SU-DHL-6 (cell line): ENCODE results near the gene CDH13.

ENCODE experiments used
- H2AFZ ChIP-seq: fragments of 200-600 bp; sonication (generic); 2 replicates; pipeline ENCODE4 v1.6.1; 2014; ENCODE audit warnings: low read depth, mild to moderate bottlenecking, moderate library complexity, mixed read lengths, antibody characterized with exemption, low read length; ENCODE audit not compliant: severe bottlenecking
- H3F3A ChIP-seq: fragments of 200-600 bp; shearing (Covaris generic); 2 replicates; pipeline ENCODE4 v1.6.0; 2016; ENCODE audit warnings: antibody characterized with exemption, mild to moderate bottlenecking; ENCODE audit not compliant: insufficient read depth
- H3K27ac ChIP-seq: fragments of 200-600 bp; sonication (generic); 2 replicates; pipeline ENCODE4 v1.5.1; 2016; ENCODE audit warnings: low read depth, mild to moderate bottlenecking, low read length, moderate library complexity, mixed read lengths
- H3K27me3 ChIP-seq: fragments of 200-600 bp; sonication (generic), shearing (Covaris generic); 2 replicates; pipeline ENCODE4 v1.6.0; 2014; ENCODE audit warnings: mild to moderate bottlenecking, low read length
- H3K36me3 ChIP-seq: fragments of 200-600 bp; sonication (generic); 2 replicates; pipeline ENCODE4 v1.6.1; 2014; ENCODE audit warnings: mild to moderate bottlenecking, low read length, mixed read lengths
- H3K4me2 ChIP-seq: fragments of 300-600, 200-600 bp; shearing (Covaris generic), sonication (generic); 2 replicates; pipeline ENCODE4 v1.6.0; 2014; ENCODE audit warnings: low read length, low read depth, mild to moderate bottlenecking; ENCODE audit not compliant: poor library complexity, severe bottlenecking
- H3K4me3 ChIP-seq: fragments of 200-600 bp; sonication (generic); 2 replicates; pipeline ENCODE4 v1.5.1; 2014; ENCODE audit warnings: antibody characterized with exemption, low read length, mild to moderate bottlenecking, mixed read lengths; ENCODE audit not compliant: insufficient read depth, poor library complexity, severe bottlenecking
- H3K79me2 ChIP-seq: fragments of 200-600 bp; sonication (generic); 2 replicates; pipeline ENCODE4 v1.6.1; 2014; ENCODE audit warnings: mild to moderate bottlenecking, low read length, moderate library complexity; ENCODE audit not compliant: insufficient read depth
- H3K9ac ChIP-seq: fragments of 200-600 bp; sonication (generic); 2 replicates; pipeline ENCODE4 v1.7.0; 2014; ENCODE audit warnings: mild to moderate bottlenecking, low read length
- H3K9me2 ChIP-seq: fragments of 200-600 bp; sonication (generic); replicated peaks from 2 replicates; pipeline ENCODE4 v1.6.1; 2014; ENCODE audit warnings: low read length; ENCODE audit not compliant: insufficient read depth
- H3K9me3 ChIP-seq: fragments of 200-600 bp; sonication (generic); 2 replicates; pipeline ENCODE4 v1.6.1; 2014; ENCODE audit warnings: low read length, mixed read lengths; ENCODE audit not compliant: insufficient read depth
- H4K20me1 ChIP-seq: fragments of 200-600 bp; sonication (generic); 2 replicates; pipeline ENCODE4 v1.6.1; 2014; ENCODE audit warnings: low read depth, mild to moderate bottlenecking, antibody characterized with exemption, low read length, moderate library complexity, mixed read lengths
- CTCF ChIP-seq: fragments of 200-600 bp; sonication (generic); IDR thresholded peaks from one replicate; pipeline ENCODE4 v1.5.1; 2017; ENCODE audit warnings: antibody characterized with exemption, mild to moderate bottlenecking, low read length, moderate library complexity; ENCODE audit not compliant: insufficient read depth, poor library complexity, severe bottlenecking
- EZH2phosphoT487 ChIP-seq: fragments of 200-600 bp; sonication (generic), shearing (Covaris generic); conservative IDR thresholded peaks from 2 replicates; pipeline ENCODE4 v1.6.1; 2018; ENCODE audit warnings: mild to moderate bottlenecking, antibody characterized with exemption, low read length, moderate library complexity, mixed read lengths

CDH13 gene

GRCh38 chr16:83727751-83728352 is 1101.1 kb downstream of the CDH13 start:
- Histone ChIP-seq H3K27me3 (no peaks in the 10 kb centered on the region), H4K20me1 (no peaks in the 10 kb centered on the region), H3K9me2 (no peaks in the 10 kb centered on the region), H3K79me2 (no peaks in the 10 kb centered on the region), H3K27ac (no peak overlapping the region), H3K9ac (no peak overlapping the region), H2AFZ (no peak overlapping the region), H3K4me3 (no peak overlapping the region), H3K4me2 (no peak overlapping the region), H3K36me3 (no peaks in the 10 kb centered on the region), H3K9me3 (no peaks in the 10 kb centered on the region), H3F3A (no peaks in the 10 kb centered on the region)
- no peak for TF ChIP-seq EZH2phosphoT487

DNA sequence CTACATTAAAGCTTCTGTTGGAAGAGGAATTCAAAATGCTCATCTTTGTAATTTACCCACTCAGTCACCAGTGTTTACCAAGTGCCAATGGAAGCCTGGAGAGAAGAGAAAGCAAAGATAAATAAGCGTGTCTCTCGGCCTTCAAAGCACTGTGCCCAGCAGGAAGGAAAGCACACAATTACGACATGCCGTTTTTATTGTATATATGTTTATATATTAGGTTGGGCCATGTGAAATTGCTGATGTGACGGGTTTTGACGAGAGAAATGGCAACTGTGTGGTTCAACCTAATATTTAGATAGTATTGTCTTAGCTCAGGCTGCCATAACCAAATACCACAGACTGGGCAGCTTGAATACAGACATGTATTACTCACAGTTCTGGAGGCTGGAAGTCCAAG is 1101.7 kb downstream of the CDH13 start:
- Histone ChIP-seq H3K36me3 (no peaks in the 10 kb centered on the region), H3K79me2 (no peaks in the 10 kb centered on the region), H3K9me3 (no peaks in the 10 kb centered on the region; the same call in 1 of the 2 replicates), H3K4me3 (no peak overlapping the region), H3K9ac (no peak overlapping the region), H3K27ac (no peak overlapping the region), H3K27me3 (no peaks in the 10 kb centered on the region), H4K20me1 (no peaks in the 10 kb centered on the region), H3K4me2 (no peak overlapping the region), H3K9me2 (no peaks in the 10 kb centered on the region), H3F3A (no peaks in the 10 kb centered on the region), H2AFZ (no peak overlapping the region)
- TF ChIP-seq CTCF (no peak), EZH2phosphoT487 (no peak)

GRCh38 chr16:83730812-83731211 is 1104.0 kb downstream of the CDH13 start:
- no peak overlapping the region for H3K4me3 ChIP-seq
- no peak overlapping the region for H3K9ac ChIP-seq
- no peaks in the 10 kb centered on the region for H3K79me2 ChIP-seq

More at GRCh38 chr16:83730812-83731211, 1104.0 kb downstream of the CDH13 start:
- Histone ChIP-seq H3K27me3 (no peaks in the 10 kb centered on the region), H3K4me2 (no peak overlapping the region), H3K9me3 (peaks cover 13% of the 10 kb centered on the region), H3K36me3 (no peaks in the 10 kb centered on the region), H4K20me1 (no peaks in the 10 kb centered on the region), H3K9me2 (no peaks in the 10 kb centered on the region), H3K27ac (no peak overlapping the region), H3F3A (no peaks in the 10 kb centered on the region), H2AFZ (no peak overlapping the region)
- no peak for TF ChIP-seq EZH2phosphoT487
- no peak for TF ChIP-seq CTCF
